Kidney capillary endothelial cell (primary cell): ENCODE results near the gene PRPF40A.
"Not testable (repeated sequence)": the region's sequence is repeated elsewhere in the genome, so short reads cannot be mapped to it uniquely, and the experiment has no call there.

Experiments used
- DNase-seq: peaks from one replicate; pipeline ENCODE4 v3.0.0-alpha.2; 2018; ENCODE audit warnings: low spot score

The PRPF40A gene

DNA sequence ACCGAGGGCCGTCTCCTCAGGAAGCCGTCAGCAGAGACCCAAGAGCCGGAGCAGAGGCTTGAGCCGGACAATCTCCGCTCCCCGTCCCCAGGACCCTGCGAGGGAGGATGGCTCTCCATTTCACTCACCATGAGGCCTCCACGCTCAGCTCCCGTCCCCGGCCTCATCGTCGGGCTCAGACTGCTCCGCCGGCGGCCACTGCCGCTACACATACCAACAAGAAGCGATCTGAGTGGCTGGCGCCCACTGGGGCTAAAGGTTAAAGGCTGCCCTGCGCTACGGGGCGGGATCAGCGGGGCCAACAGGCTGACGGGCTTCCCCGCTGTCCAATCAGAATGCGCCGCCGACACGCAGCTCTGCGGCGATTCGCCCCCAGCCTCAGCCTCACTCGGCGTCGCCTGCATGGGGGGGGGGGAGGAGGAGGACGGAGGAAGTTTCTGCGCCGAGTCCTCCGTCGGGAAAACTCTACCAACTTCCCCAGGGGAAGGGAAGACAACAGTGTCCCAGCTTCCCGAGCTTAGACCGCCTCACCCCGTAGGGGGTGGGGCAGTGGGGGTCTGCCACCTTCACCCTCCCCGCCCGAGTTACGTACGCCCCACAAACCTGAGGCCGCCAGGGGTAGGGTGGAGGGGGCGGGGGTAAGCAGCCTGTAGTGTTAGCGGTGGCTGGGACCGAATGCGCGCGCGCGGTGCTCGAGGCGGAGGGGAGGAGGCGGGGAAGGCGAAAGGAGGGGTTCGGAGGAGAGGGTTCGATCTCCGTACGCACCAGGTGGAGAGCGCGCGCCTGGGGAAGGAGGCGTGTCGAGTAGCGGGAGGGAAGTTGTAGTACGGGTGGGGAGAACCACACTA is at the start of gene PRPF40A:
Gene PRPF40A, minus strand, starts transcription at position 234 of the 848 bp plus-strand sequence. Its CDS starts 22 bp downstream, at position 212.
- DNase-seq: peak; percentile 97

DNA sequence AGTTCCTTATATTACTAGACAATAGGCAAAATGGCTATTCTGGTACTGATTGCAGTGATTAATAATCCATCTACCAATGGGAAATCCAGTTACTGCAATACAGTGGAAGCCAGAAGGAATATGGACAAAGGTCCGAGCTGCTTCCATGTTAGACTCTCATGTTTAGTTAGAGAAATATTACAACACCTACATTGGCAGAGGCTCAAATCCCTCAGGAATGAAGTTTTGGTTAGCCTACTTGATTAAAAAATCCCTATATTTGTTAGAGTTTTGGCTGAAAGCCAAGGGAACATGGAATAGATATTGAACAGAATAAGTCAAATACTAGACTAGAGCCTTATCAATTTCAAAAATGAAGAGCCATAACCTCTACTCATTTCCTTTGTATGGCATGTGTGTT is 49.7 kb upstream of the PRPF40A start:
- DNase-seq: no peak

DNA sequence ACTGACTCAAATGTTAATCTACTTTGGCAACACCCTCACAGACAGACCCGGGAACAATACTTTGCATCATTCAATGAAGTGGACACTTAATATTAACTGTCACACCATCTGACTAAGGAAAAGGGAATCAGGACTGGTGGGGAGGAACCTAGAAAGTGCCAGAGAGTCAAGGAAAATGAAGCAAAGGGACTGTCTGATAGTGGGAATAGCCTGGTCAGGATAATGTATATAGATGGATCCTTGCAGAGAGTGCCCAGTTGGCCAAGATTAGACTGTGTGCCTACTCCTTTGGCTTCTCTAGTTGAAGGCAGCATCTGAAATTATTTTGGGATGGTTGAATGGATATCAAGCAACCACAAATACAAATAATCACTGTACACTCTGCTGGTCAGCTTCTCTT is 46.4 kb upstream of the PRPF40A start:
- no peak for DNase-seq

DNA sequence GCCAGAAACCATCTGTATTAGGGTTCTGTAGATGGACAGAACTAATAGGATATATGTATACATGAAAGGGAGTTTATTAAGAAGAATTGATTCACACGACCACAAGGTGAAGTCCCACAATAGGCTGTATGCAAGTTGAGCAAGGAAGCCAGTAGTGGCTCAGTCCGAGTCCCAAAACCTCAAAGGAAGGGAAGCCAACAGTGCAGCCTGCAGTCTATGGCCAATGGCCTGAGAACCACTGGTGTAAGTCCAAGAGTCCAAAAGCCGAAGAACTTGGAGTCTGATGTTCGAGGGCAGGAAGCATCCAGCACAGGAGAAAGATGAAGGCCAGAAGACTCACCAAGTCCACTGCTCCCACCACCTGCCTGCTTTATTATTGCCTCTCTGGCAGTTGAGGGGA is 45.9 kb upstream of the PRPF40A start:
- not testable (repeated sequence) for DNase-seq

GRCh38 chr2:152762202-152762601 is 44.9 kb upstream of the PRPF40A start:
- DNase-seq: no peak

GRCh38 chr2:152761214-152761613 is 44.0 kb upstream of the PRPF40A start:
- DNase-seq: no peak

DNA sequence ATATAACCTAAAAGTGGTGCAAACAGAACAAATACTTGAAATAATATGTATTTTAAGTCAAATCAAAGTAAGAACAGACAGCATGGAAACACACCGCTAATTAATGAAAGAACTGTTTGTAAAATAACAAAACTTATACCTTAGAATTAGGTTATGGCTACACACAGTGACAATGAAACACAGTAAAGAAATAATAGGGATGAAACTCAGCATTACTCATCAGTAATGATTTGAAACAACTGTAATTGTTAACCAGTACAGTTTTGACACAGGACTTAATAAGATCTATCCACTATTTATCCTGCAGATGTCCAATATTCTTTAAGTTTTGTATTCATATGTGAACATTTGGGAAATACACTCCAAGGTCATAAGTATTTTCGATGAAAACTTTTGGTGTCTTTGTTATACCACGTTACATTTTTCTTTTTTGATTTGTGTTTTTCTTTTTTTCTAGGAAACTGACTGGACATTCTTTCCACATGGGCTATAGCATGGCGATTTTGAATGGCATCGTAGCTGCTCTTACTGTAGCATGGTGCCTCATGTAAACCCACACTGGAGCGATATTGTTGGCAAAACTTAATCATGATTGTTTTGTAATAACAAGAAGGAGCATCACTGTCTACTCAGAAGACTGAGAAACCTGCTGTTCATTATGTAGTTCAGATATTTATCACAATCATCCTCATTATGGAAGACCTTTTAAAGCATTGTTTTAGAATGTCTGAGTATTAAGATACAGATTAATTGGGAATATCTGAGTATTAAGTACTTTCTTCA is 42.2 kb upstream of the PRPF40A start:
- no peak for DNase-seq

DNA sequence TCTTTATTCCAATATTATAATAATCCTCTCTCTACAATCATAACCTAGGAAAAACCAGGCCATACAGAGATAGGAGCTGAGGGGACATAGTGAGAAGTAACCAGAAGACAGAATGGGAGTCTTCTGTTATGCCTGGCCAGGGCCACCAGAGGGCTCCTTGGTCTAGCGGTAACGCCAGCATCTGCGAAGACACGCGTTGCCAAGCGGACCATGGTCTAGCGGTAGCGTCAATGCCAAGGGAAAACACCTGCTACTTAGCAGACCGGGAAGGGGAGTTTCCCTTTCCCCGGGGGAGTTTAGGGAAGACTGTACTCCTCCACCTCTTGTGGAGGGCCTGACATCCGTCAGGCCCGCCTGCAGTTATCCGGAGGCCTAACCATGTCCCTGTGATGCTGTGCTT is 37.8 kb upstream of the PRPF40A start:
- no peak for DNase-seq

DNA sequence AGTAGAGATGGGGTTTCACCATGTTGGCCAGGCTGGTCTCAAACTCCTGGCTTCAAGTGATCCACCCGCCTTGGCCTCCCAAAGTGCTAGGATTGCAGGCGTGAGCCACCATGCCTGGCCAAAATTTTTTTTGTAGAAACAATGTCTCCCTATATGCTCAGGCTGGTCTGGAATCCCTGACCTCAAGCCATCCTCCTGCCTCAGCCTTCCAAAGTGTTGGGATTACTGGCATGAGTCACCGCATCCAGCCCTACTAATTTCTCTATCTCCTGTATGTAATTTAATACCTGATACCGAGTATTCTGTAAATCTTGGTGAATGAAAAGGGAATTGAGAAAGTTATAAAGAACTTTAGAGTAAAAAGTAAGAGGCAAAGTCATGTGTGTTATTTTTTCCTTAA is 30.5 kb upstream of the PRPF40A start:
- DNase-seq: not testable (repeated sequence)

- DNase-seq: peak; percentile 12
These were observed 25.7 kb upstream of the PRPF40A start for GRCh38 chr2:152743002-152743401.

DNA sequence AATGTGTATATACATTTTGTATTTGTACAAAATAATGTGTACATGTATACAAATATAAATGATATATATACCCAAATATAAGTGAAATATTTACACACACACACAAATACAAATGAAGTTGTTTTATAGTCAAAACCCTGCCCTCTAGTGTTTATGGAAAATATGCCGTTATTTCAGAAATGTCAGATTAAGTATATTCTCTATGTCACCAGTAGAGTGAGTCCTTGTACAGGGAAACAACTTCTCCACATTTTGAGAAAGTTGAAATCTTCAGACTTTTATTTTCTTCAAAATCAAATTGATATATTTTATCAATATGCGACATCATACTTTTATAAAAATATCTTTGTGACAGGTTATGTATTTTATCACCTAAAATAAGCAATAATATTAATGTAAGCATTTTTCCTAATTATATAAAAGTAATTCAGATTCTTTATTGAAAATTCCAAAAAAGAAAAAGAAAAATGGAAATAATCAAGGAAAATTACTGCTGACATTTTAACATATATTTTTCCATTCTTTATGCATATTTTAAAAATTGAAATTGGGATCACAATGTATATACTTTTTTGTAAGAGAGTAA is 23.6 kb upstream of the PRPF40A start:
- DNase-seq: peak; percentile 73

- not testable (repeated sequence) for DNase-seq
These were observed 22.4 kb upstream of the PRPF40A start for GRCh38 chr2:152739705-152740104.

GRCh38 chr2:152738438-152738837 is 21.2 kb upstream of the PRPF40A start:
- no peak for DNase-seq

- not testable (repeated sequence) for DNase-seq
These were observed 20.2 kb upstream of the PRPF40A start for GRCh38 chr2:152737509-152737908.

- no peak for DNase-seq
These were observed 13.5 kb upstream of the PRPF40A start for GRCh38 chr2:152730591-152731333.

DNA sequence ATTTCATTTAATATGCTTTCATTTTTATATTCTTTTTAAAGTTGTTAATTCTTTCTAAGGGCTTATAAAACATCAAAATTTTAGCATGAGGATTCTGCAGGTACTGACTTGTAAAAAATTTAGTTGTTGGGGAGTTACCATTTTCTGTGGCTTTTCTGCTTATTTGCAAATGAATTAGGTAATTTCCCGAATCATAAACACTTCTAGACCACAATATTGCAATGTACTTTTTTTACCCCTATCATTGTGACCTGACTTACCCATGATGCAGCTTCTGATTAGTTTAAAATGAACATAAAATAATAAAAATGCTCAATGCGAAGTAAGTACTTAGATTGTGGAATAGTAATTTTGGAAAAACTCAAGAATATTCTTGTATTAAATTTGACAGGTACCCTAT is 12.6 kb upstream of the PRPF40A start:
- DNase-seq: no peak

DNA sequence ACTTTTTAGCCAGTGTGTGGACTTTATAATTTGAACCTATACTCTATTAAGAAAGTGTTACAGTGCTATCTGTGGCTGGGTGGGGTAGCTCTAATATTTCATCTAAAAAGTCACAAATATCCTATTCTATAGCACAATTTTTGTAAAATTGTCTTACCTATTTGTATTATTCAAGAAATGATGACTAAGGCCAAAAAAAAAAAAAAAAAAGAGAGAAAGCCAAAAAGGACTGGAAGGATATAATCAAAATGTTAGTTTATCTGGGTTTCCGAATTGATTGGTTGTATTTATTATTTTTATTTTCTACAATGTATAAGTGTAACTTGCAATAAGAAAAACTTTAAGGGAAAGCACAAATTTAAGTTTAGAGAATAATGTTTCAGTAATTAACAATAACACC is 6.7 kb upstream of the PRPF40A start:
- no peak for DNase-seq

- DNase-seq: not testable (repeated sequence)
These were observed 5.4 kb upstream of the PRPF40A start for GRCh38 chr2:152722639-152723038.

DNA sequence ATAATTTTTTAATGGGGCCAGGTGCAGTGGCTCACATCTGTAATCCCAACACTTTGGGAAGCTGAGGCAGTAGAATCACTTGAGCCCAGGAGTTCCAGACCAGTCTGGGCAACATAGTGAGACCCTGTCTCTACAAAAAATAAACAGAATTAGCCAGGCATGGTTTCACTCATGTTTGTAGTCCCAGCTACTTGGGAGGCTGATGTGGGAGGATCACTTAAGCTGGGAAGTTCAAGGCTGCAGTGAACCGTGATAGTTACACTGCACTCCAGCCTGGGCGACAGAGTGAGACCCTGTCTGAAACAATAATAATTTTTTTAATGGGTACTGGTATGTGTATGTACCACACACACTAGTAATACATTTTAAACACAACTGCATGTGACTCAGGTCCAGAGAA is 3.5 kb upstream of the PRPF40A start:
- no peak for DNase-seq

- DNase-seq: peak; percentile 27
These were observed 1.8 kb upstream of the PRPF40A start for GRCh38 chr2:152718909-152719645.
